ENCODE results near the gene PLCB3.

Gene PLCB3

GRCh38 chr11:64304316-64305072 lies 53.2 kb downstream of the PLCB3 start:
- no peaks in the 10 kb centered on the region for H4K20me1 ChIP-seq (ENCODE audit: insufficient read depth, low read length)
- peaks cover 24% of the 10 kb centered on the region for H3F3A ChIP-seq (ENCODE audit: insufficient read depth, low read length)
- peaks cover 24% of the 10 kb centered on the region for H3K4me1 ChIP-seq (ENCODE audit: low read length)
- H3K9me2 ChIP-seq (replicated peaks; ENCODE audit: insufficient read depth, low read length), result no peaks in the 10 kb centered on the region
- H3K27ac ChIP-seq (ENCODE audit: low read length), result peak overlapping the region; percentile 99
- H3K27me3 ChIP-seq (replicated peaks; ENCODE audit: insufficient read depth, low read length), result peaks cover 19% of the 10 kb centered on the region
- peak overlapping the region; percentile 82 for H3K4me2 ChIP-seq (ENCODE audit: low read depth, low read length)
- no peaks in the 10 kb centered on the region for H3K9me3 ChIP-seq (replicated peaks; ENCODE audit: insufficient read depth, low read length)
- H2AFZ ChIP-seq (ENCODE audit: low read length), result peak overlapping the region; percentile 20; the same call in 1 of the 2 replicates
- H3K79me2 ChIP-seq (ENCODE audit: low read length), result peaks cover 29% of the 10 kb centered on the region
- peak overlapping the region; percentile 99 for H3K9ac ChIP-seq (ENCODE audit: low read length)
- H3K36me3 ChIP-seq (replicated peaks; ENCODE audit: insufficient read depth, low read length), result no peaks in the 10 kb centered on the region
- peak overlapping the region; percentile 76 for H3K4me3 ChIP-seq (ENCODE audit: low read length)
- DNase-seq, result peak; percentile 96
- TF ChIP-seq EZH2phosphoT487 (IDR thresholded peaks at IDR 0.05; ENCODE audit: low read length) (no peak), CTCF (IDR thresholded peaks at IDR 0.05; ENCODE audit: low read length) (peak; percentile 96)

- H3K27ac ChIP-seq (ENCODE audit: low read length), result peak within 1 kb of the TSS; percentile 99
- H3K9ac ChIP-seq (ENCODE audit: low read length), result peak within 1 kb of the TSS; percentile 99
- peak; percentile 99 for DNase-seq
- peak within 1 kb of the TSS; percentile 83 for H3K4me3 ChIP-seq (ENCODE audit: low read length)
- peaks cover 24% of the 10 kb centered on the region for H3F3A ChIP-seq (ENCODE audit: insufficient read depth, low read length)
- H4K20me1 ChIP-seq (ENCODE audit: insufficient read depth, low read length), result no peaks in the 10 kb centered on the region
- no peaks in the 10 kb centered on the region for H3K9me2 ChIP-seq (replicated peaks; ENCODE audit: insufficient read depth, low read length)
- no peaks in the 10 kb centered on the region for H3K36me3 ChIP-seq (replicated peaks; ENCODE audit: insufficient read depth, low read length)
- no peaks in the 10 kb centered on the region for H3K9me3 ChIP-seq (replicated peaks; ENCODE audit: insufficient read depth, low read length)
- H3K4me1 ChIP-seq (ENCODE audit: low read length), result peaks cover 24% of the 10 kb centered on the region
- peaks cover 12% of the 10 kb centered on the region for H3K27me3 ChIP-seq (replicated peaks; ENCODE audit: insufficient read depth, low read length)
- H3K4me2 ChIP-seq (ENCODE audit: low read depth, low read length), result peak within 1 kb of the TSS; percentile 87
- peaks cover 36% of the 10 kb centered on the region for H3K79me2 ChIP-seq (ENCODE audit: low read length)
- TF ChIP-seq EZH2 (optimal IDR thresholded peaks at IDR 0.05; ENCODE audit: low read depth, low read length) (no peak), CTCF (IDR thresholded peaks at IDR 0.05; ENCODE audit: low read length) (no peak), EZH2phosphoT487 (IDR thresholded peaks at IDR 0.05; ENCODE audit: low read length) (no peak)
- H2AFZ ChIP-seq (ENCODE audit: low read length), result peak within 1 kb of the TSS; percentile 26; the same call in 1 of the 2 replicates
Measured at GRCh38 chr11:64305075-64305690, 53.9 kb downstream of the PLCB3 start, which contains the start of gene ESRRA. Gene ESRRA, plus strand, starts transcription at chr11:64305524. Its CDS starts 1,656 bp downstream, at chr11:64307180.

- DNase-seq, result peak; percentile 77
- Histone ChIP-seq H3K27me3 (replicated peaks; ENCODE audit: insufficient read depth, low read length) (peaks cover 5% of the 10 kb centered on the region; the same call in 1 of the 2 replicates), H3K9me3 (replicated peaks; ENCODE audit: insufficient read depth, low read length) (no peaks in the 10 kb centered on the region), H3K27ac (ENCODE audit: low read length) (peak overlapping the region; percentile 59; the same call in 1 of the 2 replicates), H3K9ac (ENCODE audit: low read length) (peak overlapping the region; percentile 77), H4K20me1 (ENCODE audit: insufficient read depth, low read length) (no peaks in the 10 kb centered on the region), H3K79me2 (ENCODE audit: low read length) (peaks cover 41% of the 10 kb centered on the region), H3K4me2 (ENCODE audit: low read depth, low read length) (peak overlapping the region; percentile 87), H2AFZ (ENCODE audit: low read length) (peak overlapping the region; percentile 26; the same call in 1 of the 2 replicates), H3K9me2 (replicated peaks; ENCODE audit: insufficient read depth, low read length) (no peaks in the 10 kb centered on the region), H3K4me1 (ENCODE audit: low read length) (peaks cover 18% of the 10 kb centered on the region), H3K36me3 (replicated peaks; ENCODE audit: insufficient read depth, low read length) (no peaks in the 10 kb centered on the region), H3F3A (ENCODE audit: insufficient read depth, low read length) (peaks cover 24% of the 10 kb centered on the region), H3K4me3 (ENCODE audit: low read length) (peak overlapping the region; percentile 83)
- no peak for TF ChIP-seq EZH2 (optimal IDR thresholded peaks at IDR 0.05; ENCODE audit: low read depth, low read length)
- peak; percentile 55 for TF ChIP-seq CTCF (IDR thresholded peaks at IDR 0.05; ENCODE audit: low read length)
Measured at GRCh38 chr11:64305691-64306562, 54.6 kb downstream of the PLCB3 start.

Data from MM.1S (cell line).